Gastrocnemius medialis (tissue), 4 donors: ENCODE results near the gene VPS39.

Experiments
- POLR2A ChIP-seq, 2 donors: fragments of 450-650 bp; IDR thresholded peaks; one replicate each; pipeline ENCODE4 v1.6.1; 2017; ENCODE audit warnings: antibody characterized with exemption in 2 of 2, mild to moderate bottlenecking in 2 of 2, moderate library complexity in 2 of 2
- TF ChIP-seq, protein P1 (sequence below), 5 experiments: fragments of 450-650 bp in 3 of 5; fragments of 200-600 bp in 2 of 5; sonication (generic) in 2 of 5; IDR thresholded peaks in 4 of 5; conservative IDR thresholded peaks in 1 of 5; 1 replicate in 4 of 5; 2 replicates in 1 of 5; pipeline ENCODE4 v1.5.1; 2016 to 2019; ENCODE audit warnings: antibody characterized with exemption in 5 of 5, mild to moderate bottlenecking in 3 of 5, moderate library complexity in 3 of 5

GRCh38 chr15:42178056-42178455 lies 30.0 kb downstream of the VPS39 start:
- TF ChIP-seq POLR2A (IDR thresholded peaks at IDR 0.05), result no peak
- TF ChIP-seq, protein P1, sequence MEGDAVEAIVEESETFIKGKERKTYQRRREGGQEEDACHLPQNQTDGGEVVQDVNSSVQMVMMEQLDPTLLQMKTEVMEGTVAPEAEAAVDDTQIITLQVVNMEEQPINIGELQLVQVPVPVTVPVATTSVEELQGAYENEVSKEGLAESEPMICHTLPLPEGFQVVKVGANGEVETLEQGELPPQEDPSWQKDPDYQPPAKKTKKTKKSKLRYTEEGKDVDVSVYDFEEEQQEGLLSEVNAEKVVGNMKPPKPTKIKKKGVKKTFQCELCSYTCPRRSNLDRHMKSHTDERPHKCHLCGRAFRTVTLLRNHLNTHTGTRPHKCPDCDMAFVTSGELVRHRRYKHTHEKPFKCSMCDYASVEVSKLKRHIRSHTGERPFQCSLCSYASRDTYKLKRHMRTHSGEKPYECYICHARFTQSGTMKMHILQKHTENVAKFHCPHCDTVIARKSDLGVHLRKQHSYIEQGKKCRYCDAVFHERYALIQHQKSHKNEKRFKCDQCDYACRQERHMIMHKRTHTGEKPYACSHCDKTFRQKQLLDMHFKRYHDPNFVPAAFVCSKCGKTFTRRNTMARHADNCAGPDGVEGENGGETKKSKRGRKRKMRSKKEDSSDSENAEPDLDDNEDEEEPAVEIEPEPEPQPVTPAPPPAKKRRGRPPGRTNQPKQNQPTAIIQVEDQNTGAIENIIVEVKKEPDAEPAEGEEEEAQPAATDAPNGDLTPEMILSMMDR (IDR thresholded peaks at IDR 0.05 in 4 of 5, conservative IDR thresholded peaks at IDR 0.05 in 1 of 5), result no peak
